Breast epithelium (tissue), 4 donors: Measurements from ENCODE around the gene CACNA1A. TPM values are rescaled to one million over a fixed set of nuclear protein-coding genes. Genes with fewer than 3 reads are reported as not detected.
"Not testable (repeated sequence)": the region's sequence is repeated elsewhere in the genome, so short reads cannot be mapped to it uniquely, and the experiment has no call there.

Experiments
- DNase-seq, 2 donors: peaks; one replicate each; pipeline ENCODE4 v3.0.0-alpha.2; 2019; ENCODE audit warnings: low spot score in 2 of 2
- H3K27ac ChIP-seq, 2 donors: fragments of 200-600 bp; sonication (generic) in 1 of 2; one replicate each; pipeline ENCODE4 v1.5.1; 2016 to 2019; ENCODE audit warnings: mild to moderate bottlenecking in 1 of 2
- H3K27me3 ChIP-seq, 2 donors: fragments of 200-600 bp; sonication (generic) in 1 of 2; one replicate each; pipeline versions ENCODE4 v1.5.1 to v1.6.0; 2017 to 2019; ENCODE audit warnings: control low read depth in 1 of 2, mild to moderate bottlenecking in 1 of 2
- H3K36me3 ChIP-seq: fragments of 200-600 bp; one replicate; pipeline ENCODE4 v1.5.1; 2019
- H3K4me1 ChIP-seq, 2 donors: fragments of 200-600 bp; sonication (generic); one replicate each; pipeline ENCODE4 v1.5.1; 2016 to 2019; ENCODE audit warnings: control low read depth in 1 of 2
- H3K4me3 ChIP-seq, 3 donors: fragments of 200-600 bp; sonication (generic); 1 replicate in 2 of 3; 2 replicates in 1 of 3; pipeline ENCODE4 v1.5.1; 2016 to 2019; ENCODE audit warnings: mild to moderate bottlenecking in 3 of 3, moderate library complexity in 2 of 3
- H3K9me3 ChIP-seq, 2 donors: fragments of 200-600 bp; sonication (generic) in 1 of 2; one replicate each; pipeline ENCODE4 v1.5.1; 2016 to 2019; ENCODE audit warnings: control low read depth in 1 of 2
- CTCF ChIP-seq, 3 donors: fragments of 450-650 bp; IDR thresholded peaks; one replicate each; pipeline ENCODE4 v1.5.1; 2016 to 2017; ENCODE audit warnings: antibody characterized with exemption in 3 of 3, mild to moderate bottlenecking in 3 of 3, moderate library complexity in 3 of 3
- POLR2A ChIP-seq: fragments of 450-650 bp; IDR thresholded peaks from one replicate; pipeline ENCODE4 v1.6.1; 2016; ENCODE audit warnings: antibody characterized with exemption, mild to moderate bottlenecking, moderate library complexity
- POLR2AphosphoS5 ChIP-seq, 3 donors: sonication (generic); formaldehyde crosslinking; IDR thresholded peaks; one replicate each; pipeline ENCODE4 v1.6.1; 2017; ENCODE audit warnings: antibody characterized with exemption in 3 of 3
- intact Hi-C: fragments of 100-400 bp; cut with DNase I; formaldehyde crosslinking; loops from one replicate; pipeline ENCODE4 v1.15.1; 2023; ENCODE audit warnings: low total_unique reads
- total RNA-seq, 3 donors: library from RNA; depleted of rRNA; stranded (reverse); fragments of >200 nt; gene quantifications; one replicate each; pipeline ENCODE4 v1.1.0, GENCODE V29; 2016

Gene CACNA1A
- total RNA-seq, 3 donors from 2014 or later = 0.16 to 1.0 (median 0.33) TPM

- DNase-seq = no peak
- Histone ChIP-seq H3K27me3 (no peaks in the 10 kb centered on the region), H3K36me3 (no peaks in the 10 kb centered on the region), H3K9me3 (no peaks in the 10 kb centered on the region), H3K4me3 (no peak overlapping the region), H3K27ac (no peak overlapping the region), H3K4me1 (no peaks in the 10 kb centered on the region)
- no peak for TF ChIP-seq POLR2A
- TF ChIP-seq CTCF (IDR thresholded peaks at IDR 0.05) = no peak
- TF ChIP-seq POLR2AphosphoS5 (IDR thresholded peaks at IDR 0.05) = no peak
- intact Hi-C loops = no loop called here
Measured at GRCh38 chr19:13267131-13267530, 239.1 kb downstream of the CACNA1A start.

DNA sequence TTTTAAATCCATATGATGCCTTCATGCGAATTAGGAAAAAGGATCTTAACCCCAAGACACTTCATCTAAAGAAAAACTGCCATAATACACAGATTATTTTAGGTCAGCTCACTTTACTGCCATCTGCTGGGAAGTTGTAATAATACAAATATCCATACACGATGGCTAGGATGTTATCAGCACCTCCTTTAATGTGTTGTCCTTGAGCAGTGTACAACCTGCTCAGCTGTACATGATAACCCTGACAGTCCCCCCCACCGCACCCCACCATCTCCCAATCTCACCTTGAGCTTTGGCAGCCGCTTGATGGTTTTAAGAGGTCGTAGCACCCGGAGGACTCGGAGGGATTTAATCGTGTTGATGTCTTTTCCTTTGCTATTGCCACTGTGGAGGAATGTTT, 243.8 kb downstream of the CACNA1A start:
- Histone ChIP-seq H3K27ac (no peak overlapping the region), H3K4me3 (no peak overlapping the region), H3K9me3 (no peaks in the 10 kb centered on the region), H3K36me3 (no peaks in the 10 kb centered on the region), H3K27me3 (no peaks in the 10 kb centered on the region), H3K4me1 (no peaks in the 10 kb centered on the region)
- intact Hi-C loops = loop anchor here (5.0 kb wide), 1 partner anchor 300 kb away; no protein-coding TSS in a partner anchor
- no peak for TF ChIP-seq POLR2A
- TF ChIP-seq POLR2AphosphoS5 (IDR thresholded peaks at IDR 0.05) = no peak
- peak; percentile 14 to 71 (median 59) for TF ChIP-seq CTCF (IDR thresholded peaks at IDR 0.05)
- DNase-seq = no peak

DNA sequence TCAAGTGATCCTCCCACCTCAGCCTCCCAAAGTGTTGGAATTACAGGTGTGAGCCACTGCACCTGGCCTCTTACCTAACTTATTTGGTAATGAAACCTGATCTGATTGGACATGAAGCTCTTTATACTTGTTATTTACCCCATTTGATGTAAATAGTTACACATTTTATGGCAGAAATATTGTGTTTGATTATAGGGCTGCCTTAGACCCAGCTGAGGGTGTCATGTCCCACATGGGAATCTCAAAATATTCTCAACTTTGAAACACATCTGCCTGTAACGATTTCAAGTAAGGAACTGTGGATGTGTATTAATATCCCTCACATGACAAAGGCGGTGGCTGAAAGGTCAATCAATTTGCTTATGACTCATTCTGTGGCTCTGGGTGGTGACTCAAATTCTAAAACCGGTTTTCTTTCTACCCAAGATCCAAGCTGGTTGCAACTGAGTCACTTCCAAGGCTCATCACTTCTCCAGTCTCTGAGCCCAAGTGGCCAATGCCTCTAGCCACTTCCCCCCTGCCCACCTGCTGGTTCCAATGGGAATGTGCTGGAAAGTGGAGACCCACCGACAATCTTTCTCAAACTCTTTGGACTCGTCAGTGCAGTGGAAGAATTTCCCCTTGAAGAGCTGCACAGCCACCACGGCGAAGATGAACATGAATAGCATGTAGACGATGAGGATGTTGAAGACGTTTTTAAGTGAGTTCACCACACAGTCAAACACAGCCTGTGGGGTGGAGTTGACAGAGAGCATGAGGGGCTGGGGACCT, 245.2 kb downstream of the CACNA1A start:
- intact Hi-C loops = loop anchor here (5.0 kb wide), 1 partner anchor 299 kb away; no protein-coding TSS in a partner anchor
- Histone ChIP-seq H3K9me3 (no peaks in the 10 kb centered on the region), H3K27ac (peak overlapping the region in 1 of 2 donors; percentile 14), H3K27me3 (peaks cover 0 to 7% of the 10 kb centered on the region in 2 donors), H3K36me3 (no peaks in the 10 kb centered on the region), H3K4me1 (no peaks in the 10 kb centered on the region), H3K4me3 (no peak overlapping the region)
- TF ChIP-seq POLR2AphosphoS5 (IDR thresholded peaks at IDR 0.05) (no peak), CTCF (IDR thresholded peaks at IDR 0.05) (no peak), POLR2A (no peak)
- peak in 1 of 2 donors; percentile 22 for DNase-seq

DNA sequence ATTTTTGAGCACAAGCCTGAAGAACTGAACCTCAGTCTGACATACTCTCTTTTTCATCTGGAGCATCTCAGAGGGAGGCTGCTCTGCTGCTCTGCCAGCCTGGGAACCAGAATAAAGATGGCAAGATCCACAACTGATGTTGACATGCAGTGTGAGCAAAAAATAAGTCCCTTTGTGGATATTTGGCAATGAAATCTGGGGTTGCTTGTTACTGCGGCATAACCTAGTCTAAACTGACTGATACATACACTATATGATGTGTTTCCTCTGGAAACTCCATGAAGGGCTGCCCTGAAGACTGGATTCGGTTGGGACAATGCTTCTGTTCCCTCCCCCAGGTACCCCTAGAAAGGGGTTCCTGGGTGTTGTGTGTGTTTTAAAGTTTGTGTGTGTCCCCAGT, 249.4 kb downstream of the CACNA1A start:
- TF ChIP-seq CTCF (IDR thresholded peaks at IDR 0.05) (no peak), POLR2AphosphoS5 (IDR thresholded peaks at IDR 0.05) (no peak), POLR2A (no peak)

DNA sequence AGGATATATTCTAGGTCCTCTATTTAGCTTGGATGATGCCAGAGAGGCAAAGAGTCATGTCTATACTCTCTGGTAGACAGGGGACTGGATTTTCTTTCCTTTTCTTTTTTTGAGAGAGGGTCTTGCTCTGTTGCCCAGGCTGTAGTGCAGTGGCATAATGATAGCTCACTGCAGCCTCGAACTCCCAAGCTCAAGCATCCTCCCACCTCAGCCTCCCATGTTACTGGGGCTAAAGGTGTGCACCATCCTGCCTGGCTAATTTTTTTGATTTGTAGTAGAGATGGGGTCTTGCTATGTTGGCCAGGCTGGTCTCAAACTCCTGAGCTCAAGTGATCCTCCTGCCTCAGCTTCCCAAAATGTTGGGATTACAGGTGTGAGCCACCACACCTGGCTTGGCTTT, 249.9 kb downstream of the CACNA1A start:
- H3K36me3 ChIP-seq, H3K9me3 ChIP-seq, H3K27ac ChIP-seq, DNase-seq, intact Hi-C loops, H3K4me3 ChIP-seq, H3K4me1 ChIP-seq: not testable (repeated sequence)
- H3K27me3 ChIP-seq = peaks cover 0 to 12% of the 10 kb centered on the region in 2 donors

More for the DNA sequence above, 249.4 kb downstream of the CACNA1A start:
- DNase-seq = no peak
- Histone ChIP-seq H3K36me3 (no peaks in the 10 kb centered on the region), H3K4me3 (no peak overlapping the region), H3K9me3 (no peaks in the 10 kb centered on the region), H3K27ac (no peak overlapping the region), H3K27me3 (peaks cover 0 to 12% of the 10 kb centered on the region in 2 donors), H3K4me1 (no peaks in the 10 kb centered on the region)
- intact Hi-C loops = no loop called here
